Effector memory CD4-positive, alpha-beta T cell (primary cell): ENCODE data around the gene RAB3C.
"Not testable (repeated sequence)": the region's sequence is repeated elsewhere in the genome, so short reads cannot be mapped to it uniquely, and the experiment has no call there.

ENCODE experiments used
- DNase-seq, 3 donors: peaks; one replicate each; pipeline ENCODE4 v3.0.0-alpha.2; 2020
- H3K27ac ChIP-seq: 2 replicates; pipeline ENCODE4 v1.7.0; 2013; ENCODE audit warnings: mild to moderate bottlenecking, low read length, moderate library complexity; ENCODE audit not compliant: insufficient read depth, poor library complexity, severe bottlenecking
- H3K27me3 ChIP-seq: replicated peaks from 2 replicates; pipeline ENCODE4 v1.7.0; 2013; ENCODE audit warnings: mild to moderate bottlenecking, low read length; ENCODE audit not compliant: insufficient read depth, control insufficient read depth, poor library complexity, severe bottlenecking
- H3K36me3 ChIP-seq: 2 replicates; pipeline ENCODE4 v1.7.0; 2013; ENCODE audit warnings: mild to moderate bottlenecking, low read length, moderate library complexity; ENCODE audit not compliant: control insufficient read depth, insufficient read depth
- H3K4me1 ChIP-seq: 2 replicates; pipeline ENCODE4 v1.7.0; 2013; ENCODE audit warnings: low read length, mild to moderate bottlenecking; ENCODE audit not compliant: control insufficient read depth, insufficient read depth, poor library complexity, severe bottlenecking
- H3K4me3 ChIP-seq: 2 replicates; pipeline ENCODE4 v1.7.0; 2013; ENCODE audit warnings: low read length, low read depth, mild to moderate bottlenecking; ENCODE audit not compliant: insufficient read depth, poor library complexity, severe bottlenecking
- H3K9me3 ChIP-seq: 2 replicates; pipeline ENCODE4 v1.7.0; 2013; ENCODE audit warnings: mild to moderate bottlenecking, low read length, moderate library complexity; ENCODE audit not compliant: control insufficient read depth

The RAB3C gene

DNA sequence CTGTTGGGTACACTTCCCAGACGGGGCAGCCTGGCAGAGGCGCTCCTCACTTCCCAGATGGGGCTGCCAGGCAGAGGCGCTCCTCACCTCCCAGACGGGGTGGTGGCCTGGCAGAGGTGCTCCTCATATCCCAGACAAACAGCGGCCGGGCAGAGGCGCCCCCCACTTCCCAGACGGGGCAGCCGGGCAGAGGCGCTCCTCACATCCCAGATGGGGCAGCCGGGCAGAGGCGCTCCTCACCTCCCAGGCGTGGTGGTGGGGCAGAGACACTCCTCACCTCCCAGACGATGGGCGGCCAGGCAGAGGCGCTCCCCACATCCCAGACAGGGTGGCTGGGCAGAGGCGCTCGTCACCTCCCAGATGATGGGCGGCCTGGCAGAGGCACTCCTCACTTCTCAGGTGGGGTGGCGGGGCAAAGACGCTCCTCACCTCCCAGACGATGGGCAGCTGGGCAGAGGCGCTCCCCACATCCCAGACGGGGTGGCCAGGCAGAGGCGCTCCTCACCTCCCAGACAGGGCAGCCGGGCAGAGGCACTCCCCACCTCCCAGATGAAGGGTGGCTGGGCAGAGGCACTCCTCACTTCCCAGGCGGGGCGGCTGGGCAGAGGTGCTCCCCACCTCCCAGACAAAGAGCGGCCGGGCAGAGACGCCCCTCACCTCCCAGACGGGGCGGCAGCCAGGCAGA, 19.7 kb upstream of the RAB3C start:
- not testable (repeated sequence) for DNase-seq, H3K27ac ChIP-seq, H3K4me1 ChIP-seq, H3K27me3 ChIP-seq, H3K4me3 ChIP-seq, H3K36me3 ChIP-seq, H3K9me3 ChIP-seq

DNA sequence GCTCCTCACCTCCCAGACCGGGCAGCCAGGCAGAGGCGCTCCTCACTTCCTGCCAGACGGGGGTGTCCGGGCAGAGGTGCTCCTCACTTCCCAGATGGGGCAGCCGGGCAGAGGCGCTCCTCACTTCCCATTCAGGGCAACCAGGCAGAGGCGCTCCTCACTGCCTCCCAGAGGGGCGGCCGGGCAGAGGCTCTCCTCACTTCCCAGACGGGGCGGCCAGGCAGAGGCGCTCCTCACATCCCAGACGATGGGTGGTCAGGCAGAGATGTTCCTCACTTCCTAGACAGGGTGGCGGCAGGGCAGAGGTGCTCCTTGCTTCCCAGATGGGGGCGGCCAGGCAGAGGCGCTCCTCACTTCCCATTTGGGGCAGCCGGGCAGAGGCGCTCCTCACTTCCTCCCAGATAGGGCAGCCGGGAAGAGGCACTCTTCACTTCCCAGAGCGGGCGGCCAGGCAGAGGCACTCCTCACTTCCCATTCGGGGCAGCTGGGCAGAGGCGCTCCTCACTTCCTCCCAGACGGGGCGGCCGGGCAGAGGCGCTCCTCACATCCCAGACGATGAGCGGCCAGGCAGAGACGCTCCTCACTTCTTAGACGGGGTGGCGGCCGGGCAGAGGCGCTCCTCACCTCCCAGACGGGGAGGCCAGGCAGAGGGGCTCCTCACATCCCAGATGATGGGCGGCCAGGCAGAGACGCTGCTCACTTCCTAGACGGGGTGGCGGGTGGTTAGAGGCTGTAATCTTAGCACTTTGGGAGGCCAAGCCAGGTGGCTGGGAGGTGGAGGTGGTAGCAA, 18.6 kb upstream of the RAB3C start:
- H3K27ac ChIP-seq, H3K9me3 ChIP-seq, H3K4me1 ChIP-seq, H3K36me3 ChIP-seq, DNase-seq, H3K4me3 ChIP-seq, H3K27me3 ChIP-seq: not testable (repeated sequence)

- no peak overlapping the region for H3K4me3 ChIP-seq
- no peak overlapping the region for H3K27ac ChIP-seq
- no peaks in the 10 kb centered on the region for H3K9me3 ChIP-seq
- H3K36me3 ChIP-seq: no peaks in the 10 kb centered on the region
- DNase-seq: no peak
- no peaks in the 10 kb centered on the region for H3K27me3 ChIP-seq
- no peaks in the 10 kb centered on the region for H3K4me1 ChIP-seq
Measured at GRCh38 chr5:58565033-58565432, 17.8 kb upstream of the RAB3C start.

DNA sequence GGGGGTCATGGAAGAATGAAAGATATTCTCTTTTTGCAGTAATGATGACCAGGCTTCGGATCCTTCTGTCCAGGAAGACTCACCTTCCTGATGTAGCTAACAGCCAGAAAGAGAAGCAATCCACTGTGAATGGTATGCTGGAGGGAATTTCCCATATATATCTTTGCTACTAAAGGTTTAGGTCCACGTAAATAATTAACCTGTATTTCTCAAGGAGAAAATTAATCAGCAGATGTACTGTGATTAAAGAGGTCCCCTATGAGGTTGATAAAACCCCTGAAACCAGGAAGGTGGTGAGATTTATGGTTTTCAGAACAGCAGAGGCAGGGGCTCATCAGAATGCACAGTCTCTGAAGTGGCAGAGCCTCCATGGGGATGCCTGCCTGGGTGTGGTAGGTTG, 11.4 kb upstream of the RAB3C start:
- Histone ChIP-seq H3K4me1 (no peaks in the 10 kb centered on the region), H3K9me3 (no peaks in the 10 kb centered on the region), H3K36me3 (no peaks in the 10 kb centered on the region), H3K27ac (no peak overlapping the region), H3K4me3 (no peak overlapping the region), H3K27me3 (no peaks in the 10 kb centered on the region)
- no peak for DNase-seq

DNA sequence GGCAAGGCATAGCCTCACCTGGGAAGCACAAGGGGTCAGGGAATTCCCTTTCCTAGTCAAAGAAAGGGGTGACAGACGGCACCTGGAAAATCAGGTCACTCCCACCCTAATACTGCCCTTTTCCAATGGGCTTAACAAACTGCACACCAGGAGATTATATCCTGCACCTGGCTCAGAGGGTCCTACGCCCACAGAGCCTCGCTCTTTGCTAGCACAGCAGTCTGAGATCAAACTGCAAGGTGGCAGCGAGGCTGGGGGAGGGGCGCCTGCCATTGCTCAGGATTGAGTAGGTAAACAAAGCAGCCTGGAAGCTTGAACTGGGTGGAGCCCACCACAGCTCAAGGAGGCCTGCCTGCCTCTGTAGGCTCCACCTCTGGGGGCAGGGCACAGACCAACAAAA, 9.9 kb upstream of the RAB3C start:
- H3K27ac ChIP-seq, H3K4me3 ChIP-seq, H3K9me3 ChIP-seq, DNase-seq, H3K4me1 ChIP-seq, H3K27me3 ChIP-seq, H3K36me3 ChIP-seq: not testable (repeated sequence)

DNA sequence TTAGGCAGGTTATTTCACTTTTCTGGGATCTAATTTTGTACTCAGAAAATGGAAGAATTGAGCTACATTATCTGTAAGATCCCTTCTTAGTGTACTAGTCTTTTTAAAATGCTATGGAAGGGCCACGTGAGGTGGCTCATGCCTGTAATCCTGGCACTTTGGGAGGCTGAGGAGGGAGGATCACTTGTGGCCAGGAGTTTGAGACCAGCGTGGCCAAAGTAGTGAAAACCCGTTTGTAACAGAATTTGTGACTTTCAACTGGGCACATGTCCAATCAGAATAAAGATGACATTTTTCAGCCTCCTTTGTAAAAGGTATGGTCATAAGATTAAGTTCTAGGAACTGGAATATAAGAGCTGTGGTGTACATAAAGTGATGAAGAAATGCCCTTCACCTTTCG, 3.1 kb upstream of the RAB3C start:
- H3K4me3 ChIP-seq: no peak overlapping the region
- no peaks in the 10 kb centered on the region for H3K9me3 ChIP-seq
- no peaks in the 10 kb centered on the region for H3K36me3 ChIP-seq
- H3K27ac ChIP-seq: no peak overlapping the region
- no peak for DNase-seq
- H3K4me1 ChIP-seq: peaks cover 9% of the 10 kb centered on the region
- H3K27me3 ChIP-seq: peaks cover 16% of the 10 kb centered on the region

GRCh38 chr5:58582019-58582802, 664 bp upstream of the RAB3C start:
- Histone ChIP-seq H3K4me3 (peak overlapping the region; percentile 17), H3K4me1 (peaks cover 9% of the 10 kb centered on the region), H3K27me3 (peaks cover 16% of the 10 kb centered on the region), H3K27ac (no peak overlapping the region), H3K9me3 (no peaks in the 10 kb centered on the region), H3K36me3 (no peaks in the 10 kb centered on the region)
- no peak for DNase-seq

DNA sequence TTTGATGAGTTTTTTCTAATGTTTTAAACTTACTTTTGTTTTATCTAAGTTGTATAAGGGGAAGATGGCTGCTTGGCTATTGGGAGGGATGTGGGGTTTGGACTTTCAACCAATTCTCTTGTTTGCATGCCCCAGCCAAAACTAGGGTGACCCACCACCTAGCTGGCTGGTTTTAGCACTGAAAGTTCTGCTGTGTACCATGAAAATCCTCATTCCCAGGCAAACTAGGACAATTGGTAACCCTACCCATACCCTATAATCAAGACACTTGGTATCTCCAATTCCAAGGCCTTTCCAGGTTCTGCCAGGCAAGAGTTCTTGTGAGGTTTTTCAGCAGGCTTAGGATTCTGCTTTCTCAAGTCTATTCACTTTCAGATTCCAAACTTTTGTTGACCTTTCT, 13.1 kb downstream of the RAB3C start:
- no peaks in the 10 kb centered on the region for H3K4me1 ChIP-seq
- no peaks in the 10 kb centered on the region for H3K9me3 ChIP-seq
- H3K27ac ChIP-seq: no peak overlapping the region
- no peaks in the 10 kb centered on the region for H3K27me3 ChIP-seq
- DNase-seq: no peak
- no peak overlapping the region for H3K4me3 ChIP-seq
- H3K36me3 ChIP-seq: no peaks in the 10 kb centered on the region

- DNase-seq: no peak
- Histone ChIP-seq H3K27ac (no peak overlapping the region), H3K36me3 (no peaks in the 10 kb centered on the region), H3K4me1 (no peaks in the 10 kb centered on the region), H3K4me3 (no peak overlapping the region), H3K9me3 (no peaks in the 10 kb centered on the region), H3K27me3 (no peaks in the 10 kb centered on the region)
Measured at GRCh38 chr5:58598440-58598839, 15.6 kb downstream of the RAB3C start.

- H3K36me3 ChIP-seq: no peaks in the 10 kb centered on the region
- DNase-seq: no peak
- H3K4me3 ChIP-seq: no peak overlapping the region
- no peaks in the 10 kb centered on the region for H3K9me3 ChIP-seq
- no peaks in the 10 kb centered on the region for H3K4me1 ChIP-seq
- H3K27ac ChIP-seq: no peak overlapping the region
- H3K27me3 ChIP-seq: no peaks in the 10 kb centered on the region
Measured at GRCh38 chr5:58599217-58599616, 16.3 kb downstream of the RAB3C start.
